GM12878 (cell line): Measurements from ENCODE around the gene RHCE. TPM values are rescaled to one million over a fixed set of nuclear protein-coding genes. Genes with fewer than 3 reads are reported as not detected.

Experiments
- ATAC-seq: fragments of 200-7000 bp; cut with Tn5 transposase; 3 replicates; pipeline ENCODE4 v1.9.1; 2020; ENCODE audit warnings: mild to moderate bottlenecking, moderate library complexity
- BruUV-seq: library from RNA; stranded (reverse); fragments of 400-500 nt; replicated peaks from 2 replicates; lab custom pipeline; 2021; lab: Mats Ljungman, UMichigan
- CTCF ChIA-PET: fragments of 300-600 bp; sonication (Branson Sonifier 250); formaldehyde crosslinking; extraction: SDS; loops from one replicate; lab custom pipeline; 2021; ENCODE audit warnings: inconsistent platforms; lab: Yijun Ruan, JAX
- POLR2A ChIA-PET: fragments of 350-600 bp; formaldehyde crosslinking; extraction: SDS; loops from one replicate; lab custom pipeline; 2021; ENCODE audit warnings: inconsistent platforms; lab: Charles Lee
- RAD21 ChIA-PET: fragments of 300-600 bp; sonication (Branson Sonifier 250); formaldehyde crosslinking; loops from one replicate; lab custom pipeline; 2023; ENCODE audit warnings: antibody characterized with exemption; ENCODE audit not compliant: unreplicated experiment; lab: Charles Lee
- SMC1A ChIA-PET: fragments of 300-600 bp; sonication (Branson Sonifier 250); formaldehyde crosslinking; loops from one replicate; lab custom pipeline; 2023; ENCODE audit not compliant: unreplicated experiment, uncharacterized antibody; lab: Charles Lee
- DNase-seq: peaks from one replicate; pipeline ENCODE4 v3.0.0-alpha.2; 2011; ENCODE audit warnings: low read depth, low spot score
- FAIRE-seq: peaks from 3 replicates; lab custom pipeline; 2011; peaks lifted over from hg19 to GRCh38; lab: Jason Lieb, UNC
- H2AFZ ChIP-seq: 2 replicates; pipeline ENCODE4 v1.6.0; 2011; ENCODE audit warnings: low read depth, low read length, control low read depth; ENCODE audit not compliant: control insufficient read depth
- H3K27ac ChIP-seq: 2 replicates; pipeline ENCODE4 v1.5.1; 2011; ENCODE audit warnings: control low read depth; ENCODE audit not compliant: control insufficient read depth, insufficient read depth
- H3K27me3 ChIP-seq, 2 experiments: replicated peaks in 1 of 2; 2 replicates each; pipeline versions ENCODE4 v1.6.0 to v1.6.1; 2011; ENCODE audit warnings: low read length in 1 of 2; ENCODE audit not compliant: control insufficient read depth in 2 of 2, insufficient read depth in 2 of 2
- H3K36me3 ChIP-seq, 2 experiments: 2 replicates each; pipeline ENCODE4 v1.5.1; 2011; ENCODE audit warnings: low read length in 1 of 2; ENCODE audit not compliant: control insufficient read depth in 2 of 2, insufficient read depth in 2 of 2
- H3K4me1 ChIP-seq: 2 replicates; pipeline ENCODE4 v1.6.1; 2011; ENCODE audit warnings: mild to moderate bottlenecking, low read length, moderate library complexity, mixed read lengths; ENCODE audit not compliant: control insufficient read depth, insufficient read depth
- H3K4me2 ChIP-seq: 2 replicates; pipeline ENCODE4 v1.6.0; 2011; ENCODE audit warnings: control low read depth; ENCODE audit not compliant: control insufficient read depth, insufficient read depth
- H3K4me3 ChIP-seq: fragments of 200-600 bp; sonication (generic); 2 replicates; pipeline ENCODE4 v1.5.1; 2016
- H3K79me2 ChIP-seq: 2 replicates; pipeline ENCODE4 v1.6.0; 2011; ENCODE audit warnings: low read length; ENCODE audit not compliant: control insufficient read depth, insufficient read depth
- H3K9ac ChIP-seq: 2 replicates; pipeline ENCODE4 v1.8.0; 2011; ENCODE audit warnings: low read length, control low read depth, mixed read lengths; ENCODE audit not compliant: control insufficient read depth, insufficient read depth
- H3K9me3 ChIP-seq: replicated peaks from 3 replicates; pipeline ENCODE4 v1.5.1; 2011; ENCODE audit warnings: mild to moderate bottlenecking, low read length; ENCODE audit not compliant: control insufficient read depth, insufficient read depth
- H4K20me1 ChIP-seq: 2 replicates; pipeline ENCODE4 v1.6.0; 2011; ENCODE audit not compliant: control insufficient read depth, insufficient read depth
- CEBPB ChIP-seq, 2 experiments: fragments of 150-350 bp in 1 of 2; IDR thresholded peaks; 2 replicates each; pipeline ENCODE4 v1.6.1; 2012 to 2014; ENCODE audit warnings: low read depth in 2 of 2, low read length in 2 of 2, borderline replicate concordance in 1 of 2, inconsistent platforms in 1 of 2
- E2F4 ChIP-seq: IDR thresholded peaks from 2 replicates; pipeline ENCODE4 v1.6.1; 2012; ENCODE audit warnings: low read depth, low read length, improper control_type of control experiment
- ESRRA ChIP-seq: IDR thresholded peaks from 2 replicates; pipeline ENCODE4 v1.6.1; 2012; ENCODE audit warnings: mild to moderate bottlenecking, low read length, improper control_type of control experiment
- GABPA ChIP-seq: IDR thresholded peaks from 2 replicates; pipeline ENCODE4 v1.6.1; 2014; ENCODE audit warnings: antibody characterized with exemption, low read depth, mild to moderate bottlenecking, inconsistent platforms
- LARP7 ChIP-seq: fragments of 450-650 bp; IDR thresholded peaks from 2 replicates; pipeline ENCODE4 v1.6.1; 2017; ENCODE audit warnings: mild to moderate bottlenecking
- NBN ChIP-seq: fragments of 450-650 bp; IDR thresholded peaks from 2 replicates; pipeline ENCODE4 v1.6.1; 2016
- NKRF ChIP-seq: fragments of 450-650 bp; conservative IDR thresholded peaks from 2 replicates; pipeline ENCODE4 v1.6.1; 2017; ENCODE audit warnings: mild to moderate bottlenecking, moderate library complexity
- PKNOX1 ChIP-seq: fragments of 450-650 bp; IDR thresholded peaks from 2 replicates; pipeline ENCODE4 v1.6.1; 2016; ENCODE audit warnings: mild to moderate bottlenecking
- POU2F2 ChIP-seq: IDR thresholded peaks from 3 replicates; pipeline ENCODE4 v1.6.1; 2011; ENCODE audit warnings: low read depth, mild to moderate bottlenecking, low read length, borderline replicate concordance
- SREBF1 ChIP-seq: IDR thresholded peaks from 2 replicates; pipeline ENCODE4 v1.6.1; 2012; ENCODE audit warnings: mild to moderate bottlenecking, low read length
- TARDBP ChIP-seq: IDR thresholded peaks from 2 replicates; pipeline ENCODE4 v1.6.1; 2016; ENCODE audit warnings: borderline replicate concordance
- USF1 ChIP-seq: IDR thresholded peaks from 2 replicates; pipeline ENCODE4 v1.6.1; 2011; ENCODE audit warnings: borderline replicate concordance, low read depth, mild to moderate bottlenecking, moderate library complexity, mixed read lengths, low read length; ENCODE audit not compliant: insufficient read depth; ENCODE audit errors: extremely low read length
- USF2 ChIP-seq: IDR thresholded peaks from 2 replicates; pipeline ENCODE4 v1.6.1; 2011; ENCODE audit warnings: low read depth, low read length, improper control_type of control experiment, borderline replicate concordance
- ZNF207 ChIP-seq: fragments of 450-650 bp; IDR thresholded peaks from 2 replicates; pipeline ENCODE4 v1.6.1; 2014; ENCODE audit warnings: antibody characterized with exemption, mild to moderate bottlenecking, borderline replicate concordance
- ZSCAN29 ChIP-seq: fragments of 450-650 bp; IDR thresholded peaks from 2 replicates; pipeline ENCODE4 v1.6.1; 2017; ENCODE audit warnings: mild to moderate bottlenecking, moderate library complexity
- WGBS: methylation state at CpG from one replicate; pipeline ENCODE4 v1.1.6; 2016; ENCODE audit warnings: low lambda C conversion rate; ENCODE audit not compliant: insufficient replicate concordance, insufficient coverage; ENCODE audit errors: missing lambda C conversion rate; 5-methylcytosine and 5-hydroxymethylcytosine counted together
- in situ Hi-C: fragments of 300-500 bp; cut with MboI; formaldehyde crosslinking; loops from 9 replicates; pipeline ENCODE4 v1.14.3; 2018; ENCODE audit warnings: mixed read lengths
- intact Hi-C: fragments of 100-400 bp; cut with micrococcal nuclease; formaldehyde crosslinking; loops from one replicate; pipeline ENCODE4 v1.14.2; 2022; ENCODE audit not compliant: unreplicated experiment
- polyA plus RNA-seq, 11 experiments: library from polyadenylated mRNA; depleted of rRNA in 4 of 11; unstranded in 6 of 11; stranded (reverse) in 5 of 11; fragments of >200 nt; fragmentation: Nextera tagmentation in 4 of 11; fragmentation: Illumina TruSeq in 1 of 11; extraction: Ambion mirVana in 4 of 11; extraction: Trizol in 1 of 11; gene quantifications; 1 replicate in 1 of 11; 2 replicates in 10 of 11; pipeline versions ENCODE4 v1.2.1 to v1.2.3, GENCODE V29; 2011 to 2016; ENCODE audit warnings: inconsistent platforms in 2 of 11, missing spikeins in 2 of 11, low read depth in 1 of 11
- total RNA-seq, 4 experiments: library from RNA; depleted of rRNA in 3 of 4; stranded (reverse); fragments of >200 nt in 3 of 4; fragmentation: Illumina TruSeq in 1 of 4; extraction: Trizol in 1 of 4; gene quantifications; 2 replicates each; pipeline versions ENCODE4 v1.2.1 to v1.2.3, GENCODE V29; 2013 to 2021

Gene RHCE
- total and polyA plus RNA-seq, 10 of the 15 experiments (the other 5 are each of a cell fraction or from before 2014, with no cell fraction given): 0.06 to 0.41 (median 0.22) TPM; not detected in 2

GRCh38 chr1:25430073-25430966 lies 9.7 kb upstream of the RHCE start, which contains the start of gene MACO1:
Gene MACO1, plus strand, starts transcription at chr1:25430897. Its CDS starts 202 bp downstream, at chr1:25431099.
- in situ Hi-C loops (no loop called here), intact Hi-C loops (loop anchor here (2.0 kb wide), 1 partner anchor 46 kb away; no protein-coding TSS in a partner anchor)
- ATAC-seq (peak; percentile 94), DNase-seq (peak; percentile 75), FAIRE-seq (peak; percentile 54)
- BruUV-seq: no TSS peak
- ChIA-PET CTCF (interaction anchor here (1.2 to 1.9 kb wide), 3 partner anchors 11 to 57 kb away, joined by 3 to 6 read pairs (median 5); no protein-coding TSS in a partner anchor), SMC1A (interaction anchor here (1.7 to 8.1 kb wide), 3 partner anchors 47 to 57 kb away, joined by 4 to 78 read pairs (median 69); no protein-coding TSS in a partner anchor), POLR2A (interaction anchor here (1.4 to 3.0 kb wide), 5 partner anchors 20 to 197 kb away, joined by 3 to 17 read pairs (median 7); no protein-coding TSS in a partner anchor), RAD21 (interaction anchor here (1.1 to 8.1 kb wide), 2 partner anchors 18 to 57 kb away, joined by 5 to 67 read pairs; no protein-coding TSS in a partner anchor)
- Histone ChIP-seq H3K27ac (peak within 1 kb of the TSS; percentile 56), H3K4me1 (peaks cover 3% of the 10 kb centered on the region), H2AFZ (peak within 1 kb of the TSS; percentile 90), H3K4me3 (peak within 1 kb of the TSS; percentile 79), H3K4me2 (peak within 1 kb of the TSS; percentile 75), H3K9ac (peak within 1 kb of the TSS; percentile 60), H3K79me2 (peaks cover 35% of the 10 kb centered on the region), H3K36me3 (no peaks in the 10 kb centered on the region), H3K9me3 (no peaks in the 10 kb centered on the region), H3K27me3 (no peaks in the 10 kb centered on the region), H4K20me1 (no peaks in the 10 kb centered on the region)
- WGBS: under 1% methylated on average over 80 of the region's 87 CpGs
- TF ChIP-seq NKRF (peak; percentile 91), LARP7 (peak; percentile 81; the same call in 1 of the 2 replicates), POU2F2 (peak; percentile 59; the same call in 2 of the 3 replicates), USF2 (no peak), PKNOX1 (peak; percentile 99), ZNF207 (0 out of 2 replicates have a peak, but pooled peaks have one; percentile 67), SREBF1 (no peak), TARDBP (no peak), NBN (peak; percentile 77), ZSCAN29 (0 out of 2 replicates have a peak, but pooled peaks have one; percentile 65), E2F4 (peak; percentile 53; the same call in 1 of the 2 replicates), USF1 (no peak), ESRRA (0 out of 2 replicates have a peak, but pooled peaks have one; percentile 28), CEBPB (IDR thresholded peaks at IDR 0.05; ENCODE audit: borderline replicate concordance in 1 of 2, low read depth in 2 of 2, low read length in 2 of 2) (no peak), GABPA (no peak)
